NOMO-1 treated with dmso at 0.1 percent for 144 hours (cell line): ENCODE measurements around the gene NKX1-2.

Experiments
- DNase-seq: peaks from one replicate; lab custom pipeline; 2025; ENCODE audit not compliant: unreplicated experiment; lab: John Stamatoyannopoulos, UW

NKX1-2 gene

GRCh38 chr10:124476043-124476725 lies 26.3 kb upstream of the NKX1-2 start:
- DNase-seq = no peak

GRCh38 chr10:124474514-124475070 lies 24.8 kb upstream of the NKX1-2 start:
- no peak for DNase-seq

GRCh38 chr10:124473070-124473469 lies 23.2 kb upstream of the NKX1-2 start:
- no peak for DNase-seq

- DNase-seq = no peak
These were observed 22.2 kb upstream of the NKX1-2 start for GRCh38 chr10:124472071-124472470.

- DNase-seq = peak; percentile 16
These were observed 21.0 kb upstream of the NKX1-2 start for GRCh38 chr10:124470544-124471434.

- DNase-seq = no peak
These were observed 20.2 kb upstream of the NKX1-2 start for GRCh38 chr10:124469956-124470484.

GRCh38 chr10:124468624-124469023 lies 18.8 kb upstream of the NKX1-2 start:
- no peak for DNase-seq

GRCh38 chr10:124467165-124467564 lies 17.3 kb upstream of the NKX1-2 start:
- DNase-seq = no peak

- no peak for DNase-seq
These were observed 16.1 kb upstream of the NKX1-2 start for GRCh38 chr10:124465777-124466488.

- DNase-seq = peak; percentile 10
These were observed 15.4 kb upstream of the NKX1-2 start for GRCh38 chr10:124465003-124465776.

- no peak for DNase-seq
These were observed 14.5 kb upstream of the NKX1-2 start for GRCh38 chr10:124464028-124464965.

- DNase-seq = no peak
These were observed 12.5 kb upstream of the NKX1-2 start for GRCh38 chr10:124462348-124462695.

- peak; percentile 74 for DNase-seq
These were observed 12.0 kb upstream of the NKX1-2 start, which contains the start of gene LHPP for GRCh38 chr10:124461642-124462347. Gene LHPP, plus strand, starts transcription at chr10:124461823. Its CDS starts 40 bp downstream, at chr10:124461863.

GRCh38 chr10:124460144-124460543 lies 10.3 kb upstream of the NKX1-2 start:
- no peak for DNase-seq

GRCh38 chr10:124459395-124459794 lies 9.6 kb upstream of the NKX1-2 start:
- no peak for DNase-seq

- no peak for DNase-seq
These were observed 9.1 kb upstream of the NKX1-2 start for GRCh38 chr10:124458889-124459288.

- no peak for DNase-seq
These were observed 8.6 kb upstream of the NKX1-2 start for GRCh38 chr10:124458473-124458872.

- DNase-seq = no peak
These were observed 5.6 kb upstream of the NKX1-2 start for GRCh38 chr10:124455441-124455840.
